GM18498 (cell line): ENCODE data around the gene BTBD10.

Experiments used
- ATAC-seq: cut with Tn5 transposase; IDR thresholded peaks from one replicate; pipeline ENCODE4 v1.9.1; 2021; ENCODE audit warnings: mild to moderate bottlenecking, moderate library complexity; ENCODE audit not compliant: unreplicated experiment

BTBD10 gene

DNA sequence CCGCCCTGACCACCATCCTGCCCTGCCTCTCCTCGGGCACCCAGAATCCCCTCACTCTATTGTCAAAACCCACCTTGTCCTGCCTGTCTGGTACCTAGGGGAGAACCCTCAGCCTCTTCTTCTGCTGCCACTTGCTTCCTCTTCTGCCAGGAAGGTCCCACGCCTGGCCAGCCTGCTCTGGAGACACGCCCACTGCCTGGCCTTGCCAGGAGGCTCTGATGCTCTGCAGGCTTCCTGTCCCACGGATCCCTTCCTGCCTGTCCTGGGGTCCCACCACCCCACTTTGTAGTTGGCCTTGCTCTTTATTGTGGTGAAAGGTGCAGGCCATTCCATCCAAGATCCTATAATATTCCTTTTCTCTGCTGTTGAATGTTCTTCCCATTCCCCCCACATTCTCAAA, 122.0 kb downstream of the BTBD10 start:
- ATAC-seq = no peak

DNA sequence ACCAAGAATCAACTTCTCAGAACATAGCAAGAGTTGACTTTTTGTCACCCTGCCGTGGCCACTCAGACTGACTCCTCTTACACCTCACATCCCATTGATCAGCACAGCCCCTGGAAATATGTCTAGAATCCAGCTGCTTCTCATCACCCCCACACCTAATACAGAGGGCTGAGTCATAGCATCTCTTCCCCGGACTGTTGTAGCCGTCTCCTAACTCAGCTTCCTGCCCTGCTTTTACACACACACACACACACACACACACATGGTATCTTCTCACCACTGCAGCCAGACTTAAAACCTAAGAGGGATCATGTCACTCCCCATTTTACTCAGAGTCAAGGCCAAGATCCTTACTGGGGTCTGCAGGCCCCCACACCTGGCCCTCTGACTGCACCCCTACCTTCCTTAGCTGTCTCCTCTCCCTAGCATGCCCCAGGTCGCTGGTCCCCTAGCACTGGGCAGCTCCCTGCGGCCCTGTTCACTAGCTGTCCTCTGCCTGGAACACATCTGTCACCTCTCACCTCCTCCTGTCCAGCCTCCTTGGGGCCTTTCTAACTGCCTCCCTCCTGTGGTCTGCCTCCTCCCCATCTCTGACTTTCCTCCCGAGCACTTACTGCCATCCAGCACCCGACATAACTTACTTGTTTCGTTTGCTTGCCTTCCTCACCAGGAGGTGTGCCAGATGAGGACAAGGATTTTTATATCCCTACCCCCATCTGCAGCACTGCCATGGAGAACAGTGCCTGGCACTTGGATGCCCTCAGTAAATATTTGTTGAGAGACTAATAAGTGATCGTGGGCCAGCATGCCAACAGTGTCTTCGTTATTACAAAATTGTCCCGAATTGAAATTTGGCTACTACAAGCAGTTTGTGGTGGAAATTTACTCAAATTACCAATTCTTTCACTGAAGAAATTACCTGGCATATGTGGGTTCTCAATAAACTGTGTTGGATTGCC, 123.5 kb downstream of the BTBD10 start:
- ATAC-seq = no peak

DNA sequence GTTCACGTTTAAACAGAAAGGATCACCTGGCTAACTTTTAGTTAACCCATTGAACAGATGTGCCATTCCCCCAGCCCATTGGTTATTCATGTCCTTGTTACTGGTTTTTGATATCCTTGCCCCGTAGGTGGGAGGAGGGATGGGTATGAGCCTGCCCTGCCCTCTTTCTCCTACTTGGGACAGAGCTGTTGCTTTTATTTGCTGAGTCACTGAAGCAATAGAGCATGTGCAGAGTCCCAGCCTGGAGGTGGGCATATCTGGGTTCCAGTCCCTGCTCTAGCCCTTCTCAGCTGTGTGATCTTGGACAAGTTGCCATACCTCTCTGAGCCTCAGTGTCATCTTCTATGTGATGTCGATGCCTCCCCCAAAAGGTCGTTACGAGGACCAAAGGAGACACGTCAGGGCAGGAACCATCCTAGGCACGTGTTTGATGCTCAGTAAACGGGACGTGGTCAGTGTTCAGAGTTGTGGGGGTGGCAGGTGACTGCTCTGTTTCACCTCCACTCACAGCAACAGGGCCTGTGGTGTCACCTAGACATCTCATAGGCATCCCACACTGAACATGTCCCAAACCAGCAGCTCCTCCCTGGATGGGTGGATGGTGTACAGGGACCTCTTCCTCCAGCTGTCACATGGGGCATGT, 124.5 kb downstream of the BTBD10 start:
- ATAC-seq = no peak

DNA sequence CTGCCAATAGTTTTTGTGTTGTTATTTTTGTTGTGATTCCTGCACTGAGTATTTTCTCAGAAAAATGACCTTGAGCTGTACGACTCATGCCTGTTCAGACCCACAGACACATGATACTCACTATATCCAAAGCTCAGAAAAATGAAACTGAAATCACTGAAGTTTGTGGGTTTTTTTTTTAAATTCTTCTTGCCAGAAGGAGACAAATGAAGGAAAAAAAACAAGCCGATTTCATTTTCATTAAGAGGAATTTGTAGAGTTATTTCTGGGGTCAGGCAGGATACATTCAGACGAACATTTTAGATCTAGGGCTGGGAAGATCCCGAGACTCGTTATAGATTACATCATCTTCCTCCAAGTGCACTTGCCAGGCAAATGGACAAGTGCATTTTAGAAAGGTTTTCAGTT, 125.0 kb downstream of the BTBD10 start:
- ATAC-seq = no peak
